Stimulated activated naive CD4-positive, alpha-beta T cell (primary cell): ENCODE data around the gene SORCS2.

Source experiments
- DNase-seq, 6 experiments: peaks; one replicate each; lab custom pipeline; 2025; lab: John Stamatoyannopoulos, UW

Gene SORCS2

DNA sequence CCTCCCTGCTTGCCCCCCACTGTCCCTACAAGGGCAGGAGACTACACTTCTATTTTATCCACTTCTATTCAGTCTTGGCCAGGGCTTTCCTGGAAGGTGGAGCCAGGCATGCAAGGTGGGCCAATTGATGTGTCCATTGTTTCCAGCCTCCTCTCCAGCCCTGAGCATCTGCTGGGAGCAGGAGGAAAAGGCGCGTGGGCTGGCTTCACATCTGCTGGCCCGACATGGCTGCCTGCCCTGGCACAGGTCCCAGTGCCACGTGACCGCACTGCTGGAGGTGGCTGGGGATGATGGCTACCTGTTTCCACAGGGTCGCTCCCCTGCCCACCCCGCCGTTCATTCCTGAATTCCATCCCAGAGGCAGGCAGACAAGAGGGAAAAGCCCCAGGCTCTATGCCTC, 499.6 kb downstream of the SORCS2 start:
- DNase-seq = no peak

DNA sequence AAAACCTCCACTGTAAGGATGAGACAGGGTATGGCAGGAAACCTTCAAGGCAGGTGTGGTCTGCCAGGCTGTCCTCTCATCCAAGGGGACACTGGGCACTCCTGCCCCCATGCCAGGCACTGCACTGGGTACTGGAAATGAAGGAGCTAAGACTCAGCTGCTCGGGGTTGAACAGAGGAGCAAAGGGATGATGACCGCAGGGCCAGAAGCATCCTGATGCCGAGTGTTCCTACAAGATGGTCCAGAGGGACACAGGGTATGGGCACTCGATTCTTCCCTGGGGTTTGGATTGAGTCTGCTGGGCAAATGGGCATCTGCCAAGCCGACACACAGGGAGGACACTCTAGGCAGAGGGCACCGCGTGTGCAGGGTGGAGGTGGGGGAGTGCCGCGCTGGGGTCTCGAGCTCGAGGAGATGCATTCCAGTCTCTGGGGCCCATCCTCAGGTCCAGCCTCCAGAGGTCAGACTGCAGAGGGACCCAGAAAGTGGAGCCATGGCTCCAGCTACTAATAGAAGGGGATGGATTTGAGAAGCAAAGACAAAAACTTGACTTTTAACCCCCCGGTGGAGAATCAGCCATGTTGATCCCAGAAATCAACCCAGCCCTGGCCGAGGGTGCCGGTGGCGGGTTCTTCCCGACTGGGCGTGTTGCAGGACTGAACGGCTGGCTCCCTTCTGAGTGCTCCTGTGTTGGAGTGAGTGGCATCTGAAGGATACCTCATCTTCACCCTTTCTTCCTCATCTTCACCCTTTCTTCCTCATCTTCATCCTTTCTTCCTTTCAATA, 500.3 kb downstream of the SORCS2 start:
- DNase-seq = no peak

DNA sequence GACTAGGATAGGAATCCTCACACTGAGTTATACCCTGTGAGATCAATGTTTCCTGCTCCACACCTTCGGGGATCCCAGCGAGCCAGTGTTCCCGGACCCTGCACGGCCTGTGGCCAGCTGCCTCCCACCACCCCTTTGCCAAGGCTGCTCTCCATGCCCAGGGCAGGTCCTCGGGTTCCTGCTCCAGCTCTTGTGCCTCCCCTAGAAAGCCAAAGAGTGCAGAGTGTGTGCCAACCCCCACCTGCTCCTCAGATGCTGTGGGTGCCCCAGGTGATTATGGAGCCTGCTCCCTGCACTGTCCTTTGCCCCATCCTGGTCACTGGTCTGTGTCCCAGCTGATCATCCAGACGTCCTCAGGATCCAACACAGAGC, 500.9 kb downstream of the SORCS2 start:
- DNase-seq = no peak

DNA sequence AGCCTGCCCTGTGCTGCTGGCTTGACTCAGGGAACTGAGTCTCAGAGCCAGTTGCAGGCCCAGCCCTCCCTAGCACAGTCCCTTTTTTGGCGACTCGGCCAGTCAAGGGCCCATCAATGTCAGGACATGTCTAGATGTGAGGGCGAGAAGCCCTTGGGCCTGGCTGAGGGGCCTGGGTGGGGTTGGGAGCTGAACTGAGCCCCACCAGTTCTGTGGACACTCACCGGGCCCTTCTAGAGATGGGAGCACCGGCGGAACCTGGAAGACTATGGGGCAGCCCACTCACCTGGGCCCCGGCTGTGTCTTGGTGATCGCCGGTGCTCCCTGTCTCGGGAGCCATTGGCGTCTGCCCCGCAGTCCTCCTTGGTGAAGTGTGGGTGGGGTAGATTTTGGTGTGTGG, 501.4 kb downstream of the SORCS2 start:
- DNase-seq = no peak

DNA sequence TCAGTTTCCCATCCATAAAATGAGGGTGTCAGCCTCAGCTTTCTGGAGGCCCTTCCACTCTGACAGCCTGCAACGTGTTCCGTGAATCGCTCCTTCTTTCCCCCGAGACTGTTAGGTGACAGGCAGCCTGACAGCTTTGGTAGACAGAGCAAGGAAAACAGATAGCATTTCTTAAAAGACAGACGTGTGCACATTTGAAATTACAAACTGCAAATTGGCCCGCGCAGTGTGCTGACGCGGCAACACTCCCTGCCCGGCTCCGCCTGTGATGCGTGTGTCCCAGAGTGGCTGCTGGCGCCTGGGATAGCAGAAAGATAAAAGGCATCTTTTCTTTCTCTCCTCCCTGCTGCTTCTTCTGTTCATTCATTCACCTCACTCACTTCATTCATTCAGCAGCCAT, 502.0 kb downstream of the SORCS2 start:
- no peak for DNase-seq

DNA sequence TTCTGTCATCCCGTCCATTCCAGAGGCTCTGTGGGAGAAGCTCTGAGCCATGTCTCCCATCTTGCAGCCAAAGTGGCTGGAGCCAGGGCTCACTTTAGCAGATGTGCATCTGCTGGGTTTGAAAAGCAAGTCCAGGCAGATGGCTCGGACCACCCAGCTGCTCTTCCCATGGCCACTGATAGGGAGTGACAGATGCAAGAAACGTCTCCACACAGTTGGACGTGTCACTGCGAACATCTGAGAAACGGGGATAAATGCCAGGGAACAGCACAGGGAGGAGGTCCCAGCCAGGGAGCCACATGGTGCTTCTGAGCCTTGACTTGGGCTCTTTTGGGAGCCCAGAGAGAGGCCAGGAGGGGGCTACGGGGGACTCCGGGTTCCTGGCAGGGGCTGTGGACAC, 505.0 kb downstream of the SORCS2 start:
- DNase-seq = no peak

DNA sequence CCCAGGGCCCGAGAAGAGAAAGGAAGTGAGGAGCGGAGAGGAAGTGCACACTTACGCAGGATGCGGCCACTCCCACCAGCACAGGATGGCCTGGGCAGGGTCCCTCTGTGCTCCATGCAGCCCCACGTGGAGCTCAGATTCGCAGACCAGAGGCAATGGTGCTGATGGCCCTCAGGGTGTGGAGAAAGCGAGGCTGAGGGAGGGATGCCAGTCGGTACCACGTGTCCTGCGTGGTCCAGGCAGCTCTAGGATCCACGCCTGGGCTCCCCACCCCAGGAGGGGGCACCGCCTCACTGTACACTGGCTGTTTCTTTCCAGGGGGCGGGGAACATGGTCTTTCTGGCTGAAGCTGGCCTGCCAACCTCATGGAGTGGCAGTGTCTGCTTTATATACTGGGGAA, 505.5 kb downstream of the SORCS2 start:
- DNase-seq = no peak

DNA sequence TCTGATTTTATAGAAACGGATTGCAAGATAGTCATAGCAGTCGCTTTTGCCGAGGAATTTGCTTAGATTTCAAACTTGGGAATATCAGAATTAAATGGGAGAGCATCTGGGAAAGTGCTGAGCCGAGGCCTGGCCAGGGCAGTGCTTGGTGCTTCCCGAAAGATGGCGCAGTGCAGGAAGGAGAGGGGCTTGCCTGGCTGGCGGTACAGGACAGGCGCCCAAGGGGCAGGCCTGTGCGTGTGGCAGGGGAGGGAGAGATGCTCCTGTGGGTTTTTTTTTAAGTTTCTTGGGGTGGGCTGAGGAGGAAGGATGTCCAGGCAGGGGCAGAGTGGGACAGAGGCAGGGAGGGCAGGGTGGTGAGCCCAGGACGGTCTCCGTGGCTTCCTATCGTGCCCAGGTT, 506.2 kb downstream of the SORCS2 start:
- DNase-seq = no peak

DNA sequence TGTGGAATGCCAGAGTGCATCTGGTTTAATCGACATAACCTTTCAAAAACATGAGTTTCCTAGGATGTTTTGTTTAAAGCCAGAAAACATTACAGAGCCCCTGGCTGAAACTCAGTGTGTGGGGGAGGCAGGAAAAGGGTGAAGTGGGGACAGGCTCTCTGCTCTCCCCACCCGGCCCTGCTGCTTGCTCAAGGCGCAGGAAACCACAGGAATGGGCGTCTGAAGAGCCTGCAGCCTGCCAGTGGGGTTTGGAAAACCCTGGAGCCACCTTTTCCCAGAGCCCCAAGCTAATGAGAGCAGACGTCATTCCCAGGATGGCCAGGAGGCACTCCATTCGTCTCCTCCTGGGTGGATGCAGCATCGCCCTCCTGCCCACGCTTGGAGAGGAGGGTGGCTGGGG, 506.7 kb downstream of the SORCS2 start:
- DNase-seq = no peak

DNA sequence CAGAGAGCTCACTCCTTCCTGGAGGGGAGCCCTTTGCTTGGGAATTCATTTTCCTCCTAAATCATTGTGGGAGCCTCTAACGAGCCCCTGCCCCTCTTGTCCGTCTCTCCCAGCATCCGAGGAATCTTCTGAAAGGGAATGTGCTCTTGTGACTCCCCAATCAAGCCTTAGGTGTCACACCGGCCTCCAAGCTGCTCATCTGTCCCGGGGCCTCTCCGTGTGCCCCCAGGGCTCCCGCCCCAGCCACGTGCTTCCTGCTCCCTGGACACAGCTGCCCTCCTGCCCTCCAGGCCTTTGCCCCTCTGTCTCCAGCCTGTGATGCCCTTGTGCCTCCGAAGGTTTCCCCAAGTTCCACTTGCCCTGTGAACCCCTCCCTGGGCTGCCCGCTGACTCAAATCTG, 507.5 kb downstream of the SORCS2 start:
- no peak for DNase-seq

DNA sequence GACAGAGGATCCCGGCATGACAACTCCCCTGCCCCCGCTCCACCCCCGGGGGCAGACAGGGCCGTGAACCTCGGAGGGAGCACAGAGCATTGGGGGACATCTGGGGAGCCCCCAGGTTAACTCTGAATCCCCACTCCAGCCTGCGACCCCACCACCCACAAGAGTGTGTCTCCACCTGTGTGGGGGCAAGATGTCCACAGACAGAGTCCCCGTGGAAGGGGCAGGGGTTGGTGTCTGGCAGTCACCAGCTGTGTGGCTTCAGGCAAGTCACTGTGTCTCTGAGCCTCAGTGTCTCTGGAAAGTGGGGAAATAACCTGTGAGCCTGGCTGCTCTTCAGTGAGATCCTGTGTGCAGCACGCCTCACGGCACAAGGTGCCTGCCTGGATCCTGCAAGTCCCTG, 508.3 kb downstream of the SORCS2 start:
- DNase-seq = no peak

DNA sequence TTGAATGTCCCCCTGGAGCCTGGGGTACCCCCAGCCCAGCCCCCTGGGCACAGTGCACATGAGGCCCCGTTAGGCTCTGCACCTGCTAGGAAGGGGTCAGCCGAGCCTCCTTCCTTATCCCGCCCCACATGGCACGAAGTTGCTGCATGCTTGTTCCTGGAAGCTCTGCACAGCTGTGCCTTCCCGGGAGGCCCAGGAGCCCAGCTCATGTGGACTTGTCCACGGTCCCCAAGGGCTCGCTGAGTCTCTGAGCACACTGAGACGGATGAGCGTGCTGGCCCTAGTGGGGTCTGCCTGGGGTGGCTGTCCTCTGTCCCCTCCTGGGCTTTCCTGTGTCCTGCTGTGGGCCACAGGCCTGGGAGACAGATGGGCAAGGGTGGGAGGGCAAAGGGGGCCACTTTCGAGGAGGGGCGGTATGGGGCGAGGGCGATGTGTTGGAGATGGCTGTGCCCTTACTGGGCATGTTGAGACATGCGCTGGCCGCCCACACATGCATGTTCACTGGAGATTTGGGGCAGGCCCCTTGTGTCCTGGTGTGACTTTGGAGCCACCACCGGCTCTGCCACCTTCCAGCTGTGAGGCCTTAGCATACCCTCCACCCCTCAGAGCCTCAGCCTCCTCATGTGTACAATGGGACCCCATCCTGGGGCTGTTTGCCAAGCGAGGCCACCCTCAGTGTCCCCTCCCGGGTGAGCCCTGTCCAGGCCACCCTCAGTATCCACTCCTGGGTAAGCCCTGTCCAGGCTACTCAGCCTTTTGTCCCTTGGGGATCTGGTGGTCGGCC, 509.7 kb downstream of the SORCS2 start:
- no peak for DNase-seq

DNA sequence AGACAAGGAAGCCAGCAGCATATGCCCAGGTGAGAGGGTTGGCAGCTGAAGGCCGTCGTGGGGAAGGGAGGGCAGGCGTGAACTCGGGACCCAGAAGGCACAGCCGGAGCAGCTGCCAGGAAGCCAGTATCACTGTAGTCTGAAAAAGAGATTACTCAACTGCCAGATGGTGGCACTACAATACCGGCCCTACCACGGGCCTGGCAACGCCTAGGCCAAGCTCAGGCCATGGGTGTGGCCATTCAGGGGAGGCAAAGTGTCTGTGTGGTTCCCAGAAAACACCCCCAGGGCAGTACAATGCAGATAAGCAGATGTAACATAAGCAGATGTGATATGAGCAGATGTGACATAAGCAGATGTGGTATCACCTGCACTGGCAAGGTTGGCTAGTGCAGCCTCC, 511.4 kb downstream of the SORCS2 start:
- no peak for DNase-seq

DNA sequence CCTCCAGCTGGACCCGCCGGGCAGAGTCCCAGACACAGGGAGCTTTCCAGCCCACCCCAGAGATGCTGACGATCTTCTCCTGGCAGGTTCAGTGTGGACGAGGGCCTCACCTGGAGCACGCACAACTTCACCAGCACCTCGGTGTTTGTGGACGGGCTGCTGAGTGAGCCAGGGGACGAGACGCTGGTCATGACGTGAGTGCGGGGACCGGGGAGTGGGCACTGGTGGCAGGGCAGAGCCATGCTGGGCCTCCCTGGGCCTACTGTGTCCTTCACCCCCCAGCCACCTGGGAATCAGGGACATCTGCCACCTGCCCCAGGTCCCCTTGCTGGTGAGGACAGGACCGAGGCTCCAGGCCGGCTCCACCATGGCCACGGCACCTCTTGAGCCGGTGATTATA, 511.8 kb downstream of the SORCS2 start:
- DNase-seq = no peak

DNA sequence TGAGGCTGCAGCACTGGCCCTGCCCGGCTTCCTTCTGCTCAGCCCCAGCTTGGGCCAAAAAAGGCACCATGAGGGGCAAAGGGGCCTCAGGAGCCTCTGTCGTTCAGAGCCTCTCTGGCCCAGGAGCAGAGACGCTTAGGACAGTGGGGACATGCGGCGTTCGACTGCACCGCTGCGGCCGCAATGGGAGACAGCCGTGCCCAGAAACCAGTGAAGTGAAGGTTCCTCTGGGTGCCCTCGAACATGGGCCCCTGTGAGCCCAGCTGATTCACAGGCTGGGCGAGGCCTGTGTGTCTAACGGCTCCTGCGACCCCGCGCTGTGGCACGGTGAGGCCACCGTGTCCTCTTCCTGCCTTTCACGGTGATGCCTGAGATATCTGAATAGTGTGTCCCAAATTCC, 512.3 kb downstream of the SORCS2 start:
- no peak for DNase-seq

DNA sequence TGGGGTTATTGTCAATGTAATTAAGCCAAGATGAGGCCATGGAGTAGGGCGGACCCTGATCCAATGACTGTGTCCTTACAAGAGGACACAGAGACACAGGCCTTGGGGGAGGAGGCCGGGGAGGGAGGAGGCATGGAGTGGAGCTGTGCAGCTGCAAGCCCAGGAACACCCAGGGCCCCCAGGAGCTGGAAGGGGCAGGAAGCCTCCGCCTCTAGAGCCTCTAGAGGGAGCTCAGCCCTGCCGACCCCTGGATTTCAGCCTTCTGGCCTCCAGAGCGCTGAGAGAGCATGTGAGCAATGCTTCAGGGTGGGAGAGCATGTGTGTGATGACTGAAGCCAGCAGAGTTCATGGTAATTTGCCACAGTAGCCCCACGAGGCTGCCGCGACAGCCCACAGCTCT, 512.7 kb downstream of the SORCS2 start:
- DNase-seq = no peak

DNA sequence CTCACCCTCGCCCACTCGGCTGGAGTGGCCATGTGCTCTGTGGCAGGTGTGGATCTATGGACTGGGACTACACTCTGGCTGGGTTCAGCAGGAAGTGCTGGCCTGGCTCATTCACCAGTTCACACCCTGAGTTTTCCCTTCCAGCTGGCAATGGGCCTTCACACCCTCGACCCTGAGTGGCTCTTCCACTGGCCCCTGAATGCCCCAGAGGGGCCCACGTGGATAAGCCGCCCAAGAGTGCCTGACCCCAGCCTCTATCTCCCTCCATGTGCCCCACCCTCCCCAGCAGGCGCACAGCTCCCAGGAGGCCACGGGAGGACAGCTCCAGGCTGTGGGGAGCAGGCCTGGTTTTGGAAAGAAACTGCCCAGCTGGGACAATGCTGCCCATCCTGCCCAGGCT, 513.3 kb downstream of the SORCS2 start:
- DNase-seq = no peak

DNA sequence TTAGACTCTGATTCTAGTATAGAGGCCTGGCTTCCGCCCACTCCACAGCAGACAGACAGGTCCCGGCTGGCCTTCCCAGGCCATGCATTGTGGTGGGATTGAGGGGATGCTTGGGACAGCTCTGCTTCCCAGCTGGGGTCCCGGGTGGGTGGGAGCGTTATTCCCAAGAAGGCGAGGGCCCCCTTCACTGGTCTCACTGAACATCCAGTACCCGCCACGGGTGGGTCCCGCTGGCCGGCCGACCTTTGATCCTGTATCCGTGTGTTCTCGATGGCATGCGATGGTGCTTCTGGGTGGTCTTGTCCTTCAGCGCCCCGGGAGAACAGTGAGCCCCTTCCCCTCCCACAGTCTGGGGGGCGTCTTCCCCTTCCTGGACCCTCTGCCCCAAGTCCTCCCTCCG, 515.9 kb downstream of the SORCS2 start:
- DNase-seq = no peak

DNA sequence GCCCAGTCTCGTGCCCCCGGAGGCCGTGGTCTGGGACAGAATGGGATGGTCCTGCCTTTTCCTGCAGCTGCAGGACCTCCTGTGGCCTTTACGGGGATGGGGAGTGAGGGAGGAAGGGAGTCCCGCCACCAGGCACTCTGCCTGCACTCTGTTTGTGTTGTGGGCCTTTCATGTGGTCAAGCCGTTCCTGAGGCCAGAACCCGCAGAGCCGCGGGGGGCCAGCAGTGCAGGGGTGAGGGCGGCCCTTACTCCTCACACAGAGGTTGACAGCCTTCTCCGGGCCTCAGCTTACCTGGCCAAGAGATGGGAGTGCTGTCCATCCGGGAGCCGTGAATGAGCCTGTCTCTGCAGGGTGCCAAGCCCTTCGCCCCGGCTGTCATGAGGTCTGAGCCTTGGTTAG, 516.6 kb downstream of the SORCS2 start:
- no peak for DNase-seq

DNA sequence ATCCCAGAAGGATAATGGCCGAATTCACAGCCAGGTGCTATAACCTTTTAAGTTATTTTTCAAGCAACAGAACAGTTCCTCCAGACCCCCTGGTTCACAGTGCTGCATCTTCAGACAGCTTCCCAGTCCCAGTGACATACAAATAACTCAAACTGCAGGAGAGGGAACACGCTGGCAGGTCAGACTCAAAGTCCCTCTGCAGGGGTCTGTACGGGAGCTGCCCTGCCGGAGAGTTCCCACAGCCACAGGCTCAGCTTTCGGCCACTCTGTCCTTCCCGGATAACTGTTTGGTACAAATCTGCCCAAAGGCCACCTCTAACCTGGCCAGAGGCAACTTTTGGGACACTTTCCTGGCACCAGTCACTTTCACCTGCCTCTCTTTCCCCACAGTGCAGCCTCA, 517.1 kb downstream of the SORCS2 start:
- no peak for DNase-seq

DNA sequence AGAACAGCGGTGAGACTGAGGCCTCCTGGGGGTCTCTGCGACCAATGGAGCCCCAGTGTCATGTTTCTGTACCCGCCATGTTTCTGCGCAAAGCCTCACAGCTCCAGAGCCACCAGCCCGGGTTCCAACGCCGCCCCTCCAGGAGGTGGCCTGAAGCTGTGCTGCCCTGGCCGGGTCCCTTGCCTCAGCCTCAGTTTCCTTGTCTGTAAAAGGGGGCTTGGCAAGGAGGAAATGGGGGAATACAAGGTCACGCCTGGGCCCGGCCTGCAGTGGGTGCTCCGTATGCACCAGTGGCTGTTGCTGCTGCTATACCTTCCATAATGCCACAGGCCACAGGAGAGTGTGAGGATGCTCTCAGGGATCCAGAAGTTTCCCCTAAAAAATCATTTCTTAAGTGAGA, 517.8 kb downstream of the SORCS2 start:
- DNase-seq = no peak

DNA sequence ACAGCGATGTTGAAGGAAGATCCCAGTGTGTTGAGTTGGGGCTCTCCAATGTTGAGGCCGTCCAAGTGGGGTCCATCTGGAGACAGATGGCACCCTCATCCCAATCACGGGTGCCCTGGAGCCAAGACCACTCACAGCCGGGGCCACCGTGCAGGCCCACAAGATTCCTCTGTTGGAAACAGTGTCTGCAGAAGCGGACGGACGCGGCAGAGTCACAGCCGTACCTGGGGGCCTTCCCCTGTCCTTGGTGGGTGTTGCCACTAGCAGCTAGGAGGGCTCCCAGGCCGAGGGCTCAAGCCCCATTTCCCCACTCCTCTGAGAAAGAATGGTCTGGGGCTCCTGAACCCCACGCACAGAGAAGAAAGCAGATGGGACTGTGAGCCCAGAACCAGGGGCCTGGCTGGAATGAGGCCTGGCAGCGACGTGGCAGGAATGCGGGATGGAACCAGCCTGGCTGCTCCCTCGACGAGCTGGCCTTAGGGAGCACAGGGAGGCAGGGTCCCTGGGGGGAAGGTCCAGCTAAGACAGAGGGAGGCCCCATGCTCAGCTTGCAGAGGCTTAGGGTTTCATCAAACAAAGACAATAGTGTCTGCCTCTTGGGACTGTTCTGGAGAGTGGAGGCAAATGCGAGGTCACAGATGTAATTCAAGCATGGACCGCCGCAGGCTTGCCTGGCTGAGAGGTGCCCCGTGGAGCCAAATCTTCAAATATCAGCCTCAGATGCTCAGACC, 518.4 kb downstream of the SORCS2 start:
- DNase-seq = no peak

DNA sequence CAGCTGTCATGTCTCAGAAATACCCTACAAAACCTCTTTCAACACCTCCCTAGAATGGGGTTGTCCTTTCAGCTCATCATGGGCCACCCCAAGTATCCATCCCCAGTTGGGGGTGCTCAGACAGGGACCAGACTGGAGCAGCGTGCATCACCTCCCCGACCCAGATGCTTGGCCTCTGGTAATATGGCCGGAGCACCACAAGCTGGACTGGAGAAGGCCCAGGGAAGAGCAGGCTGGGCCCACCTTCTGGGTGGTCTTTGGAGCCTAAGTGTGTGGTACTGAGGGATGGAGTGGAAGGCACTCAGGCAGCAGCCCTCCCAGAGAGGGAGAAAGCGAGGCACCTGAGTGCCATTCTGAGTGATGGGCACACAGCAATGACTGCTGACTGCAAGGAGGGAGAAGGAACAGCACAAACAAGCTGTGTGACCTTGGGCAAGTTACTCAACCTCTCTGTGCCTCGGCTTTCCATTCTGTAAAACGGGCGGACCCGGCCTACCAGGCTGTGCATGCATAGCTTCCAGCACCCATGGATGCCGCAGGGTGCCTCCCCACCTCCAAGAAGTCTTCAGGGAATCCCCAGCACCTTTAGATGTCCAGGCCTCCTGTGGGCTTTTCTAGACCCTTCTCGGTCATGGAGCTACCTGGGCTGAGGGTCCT, 519.1 kb downstream of the SORCS2 start:
- no peak for DNase-seq
